Loucy (cell line): ENCODE measurements around the gene KRTAP4-5.

ENCODE experiments used
- CTCF ChIP-seq: fragments of 200-600 bp; sonication (generic); conservative IDR thresholded peaks from 2 replicates; pipeline ENCODE4 v1.5.1; 2014; ENCODE audit warnings: mild to moderate bottlenecking, antibody characterized with exemption, low read length
- EZH2phosphoT487 ChIP-seq: fragments of 200-600 bp; IDR thresholded peaks from 2 replicates; pipeline ENCODE4 v1.6.1; 2018; ENCODE audit warnings: antibody characterized with exemption, mild to moderate bottlenecking, moderate library complexity, borderline replicate concordance

- TF ChIP-seq EZH2phosphoT487 = no peak
- no peak for TF ChIP-seq CTCF
Measured at GRCh38 chr17:41121742-41122141, 27.9 kb downstream of the KRTAP4-5 start.
